ENCODE results near the gene CAST. TPM values are rescaled to one million over a fixed set of nuclear protein-coding genes. Genes with fewer than 3 reads are reported as not detected.

CAST gene
- total RNA-seq, 3 donors from 2014 or later: 221 to 400 (median 287) TPM

- no peaks in the 10 kb centered on the region for H3K9me3 ChIP-seq
- no peak overlapping the region for H3K27ac ChIP-seq
- no peak overlapping the region for H3K4me3 ChIP-seq
- H3K4me1 ChIP-seq: no peaks in the 10 kb centered on the region
- TF ChIP-seq POLR2A (IDR thresholded peaks at IDR 0.05): no peak
- TF ChIP-seq, protein P1, sequence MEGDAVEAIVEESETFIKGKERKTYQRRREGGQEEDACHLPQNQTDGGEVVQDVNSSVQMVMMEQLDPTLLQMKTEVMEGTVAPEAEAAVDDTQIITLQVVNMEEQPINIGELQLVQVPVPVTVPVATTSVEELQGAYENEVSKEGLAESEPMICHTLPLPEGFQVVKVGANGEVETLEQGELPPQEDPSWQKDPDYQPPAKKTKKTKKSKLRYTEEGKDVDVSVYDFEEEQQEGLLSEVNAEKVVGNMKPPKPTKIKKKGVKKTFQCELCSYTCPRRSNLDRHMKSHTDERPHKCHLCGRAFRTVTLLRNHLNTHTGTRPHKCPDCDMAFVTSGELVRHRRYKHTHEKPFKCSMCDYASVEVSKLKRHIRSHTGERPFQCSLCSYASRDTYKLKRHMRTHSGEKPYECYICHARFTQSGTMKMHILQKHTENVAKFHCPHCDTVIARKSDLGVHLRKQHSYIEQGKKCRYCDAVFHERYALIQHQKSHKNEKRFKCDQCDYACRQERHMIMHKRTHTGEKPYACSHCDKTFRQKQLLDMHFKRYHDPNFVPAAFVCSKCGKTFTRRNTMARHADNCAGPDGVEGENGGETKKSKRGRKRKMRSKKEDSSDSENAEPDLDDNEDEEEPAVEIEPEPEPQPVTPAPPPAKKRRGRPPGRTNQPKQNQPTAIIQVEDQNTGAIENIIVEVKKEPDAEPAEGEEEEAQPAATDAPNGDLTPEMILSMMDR (IDR thresholded peaks at IDR 0.05): peak in 2 of 3 donors; percentile 39
- no peaks in the 10 kb centered on the region for H3K27me3 ChIP-seq
- intact Hi-C loops (cut with DNase I; ENCODE audit: low total_unique reads): no loop called here
- no peaks in the 10 kb centered on the region for H3K36me3 ChIP-seq
- no peak for DNase-seq (ENCODE audit: low spot score in 2 of 2)
Measured at GRCh38 chr5:96687812-96688453, 25.8 kb downstream of the CAST start.

GRCh38 chr5:96690861-96691260 is 28.7 kb downstream of the CAST start:
- intact Hi-C loops (cut with DNase I; ENCODE audit: low total_unique reads): no loop called here
- TF ChIP-seq, protein P1 (IDR thresholded peaks at IDR 0.05): no peak
- no peak for TF ChIP-seq POLR2AphosphoS5 (IDR thresholded peaks at IDR 0.05)
- no peak for TF ChIP-seq POLR2A (IDR thresholded peaks at IDR 0.05)

GRCh38 chr5:96691503-96692303 is 29.5 kb downstream of the CAST start:
- Histone ChIP-seq H3K9me3 (no peaks in the 10 kb centered on the region), H3K4me1 (no peaks in the 10 kb centered on the region), H3K27me3 (no peaks in the 10 kb centered on the region), H3K4me3 (no peak overlapping the region), H3K27ac (peak overlapping the region in 1 of 2 donors; percentile 40), H3K36me3 (no peaks in the 10 kb centered on the region)
- TF ChIP-seq, protein P1 (IDR thresholded peaks at IDR 0.05): no peak
- TF ChIP-seq POLR2A (IDR thresholded peaks at IDR 0.05) (no peak), POLR2AphosphoS5 (IDR thresholded peaks at IDR 0.05) (no peak)
- intact Hi-C loops (cut with DNase I; ENCODE audit: low total_unique reads): no loop called here
- no peak for DNase-seq (ENCODE audit: low spot score in 2 of 2)

More at GRCh38 chr5:96690861-96691260, 28.7 kb downstream of the CAST start:
- Histone ChIP-seq H3K27me3 (no peaks in the 10 kb centered on the region), H3K9me3 (no peaks in the 10 kb centered on the region), H3K4me3 (no peak overlapping the region), H3K27ac (no peak overlapping the region), H3K4me1 (no peaks in the 10 kb centered on the region), H3K36me3 (no peaks in the 10 kb centered on the region)
- no peak for DNase-seq (ENCODE audit: low spot score in 2 of 2)

- intact Hi-C loops (cut with DNase I; ENCODE audit: low total_unique reads): no loop called here
Measured at GRCh38 chr5:96692441-96692840, 30.3 kb downstream of the CAST start.

More at GRCh38 chr5:96692441-96692840, 30.3 kb downstream of the CAST start:
- no peak for TF ChIP-seq POLR2AphosphoS5 (IDR thresholded peaks at IDR 0.05)
- TF ChIP-seq, protein P1 (IDR thresholded peaks at IDR 0.05): no peak
- TF ChIP-seq POLR2A (IDR thresholded peaks at IDR 0.05): no peak
- no peak for DNase-seq (ENCODE audit: low spot score in 2 of 2)
- no peak overlapping the region for H3K4me3 ChIP-seq
- H3K4me1 ChIP-seq: no peaks in the 10 kb centered on the region
- no peak overlapping the region for H3K27ac ChIP-seq
- no peaks in the 10 kb centered on the region for H3K27me3 ChIP-seq
- no peaks in the 10 kb centered on the region for H3K9me3 ChIP-seq
- no peaks in the 10 kb centered on the region for H3K36me3 ChIP-seq
